H9 (cell line): Measurements from ENCODE around the gene CCDC178. TPM values are rescaled to one million over a fixed set of nuclear protein-coding genes. Genes with fewer than 3 reads are reported as not detected.

Experiments
- DNase-seq: peaks from one replicate; pipeline ENCODE4 v3.0.0-alpha.2; 2017
- H2AFZ ChIP-seq: one replicate; pipeline ENCODE4 v1.6.1; 2013; ENCODE audit warnings: mild to moderate bottlenecking, low read length, control low read depth, moderate library complexity
- H2AK5ac ChIP-seq: 2 replicates; pipeline ENCODE4 v1.6.1; 2013; ENCODE audit warnings: low read length, control low read depth, mixed read lengths; ENCODE audit not compliant: insufficient read length
- H2BK120ac ChIP-seq: one replicate; pipeline ENCODE4 v1.6.1; 2013; ENCODE audit warnings: low read depth, mild to moderate bottlenecking, low read length, control low read depth, inconsistent platforms; ENCODE audit not compliant: poor library complexity, severe bottlenecking
- H2BK12ac ChIP-seq: 2 replicates; pipeline ENCODE4 v1.6.1; 2013; ENCODE audit warnings: low read length, control low read depth, mixed read lengths, low read depth; ENCODE audit not compliant: insufficient read length
- H2BK15ac ChIP-seq: 2 replicates; pipeline ENCODE4 v1.6.1; 2013; ENCODE audit warnings: low read depth, low read length, control low read depth
- H2BK20ac ChIP-seq: one replicate; pipeline ENCODE4 v1.6.1; 2013; ENCODE audit warnings: low read depth, mild to moderate bottlenecking, low read length, control low read depth, inconsistent platforms; ENCODE audit not compliant: poor library complexity, severe bottlenecking
- H2BK5ac ChIP-seq: 2 replicates; pipeline ENCODE4 v1.6.1; 2013; ENCODE audit warnings: low read length, control low read depth, mixed read lengths; ENCODE audit not compliant: insufficient read length
- H3K14ac ChIP-seq: 2 replicates; pipeline ENCODE4 v1.6.1; 2013; ENCODE audit warnings: low read length, control low read depth; ENCODE audit not compliant: insufficient read depth
- H3K18ac ChIP-seq: 2 replicates; pipeline ENCODE4 v1.6.1; 2013; ENCODE audit warnings: low read depth, mild to moderate bottlenecking, mixed read lengths, low read length, control low read depth; ENCODE audit not compliant: insufficient read length
- H3K23ac ChIP-seq: 2 replicates; pipeline ENCODE4 v1.6.1; 2013; ENCODE audit warnings: low read length, control low read depth, mixed read lengths, low read depth; ENCODE audit not compliant: insufficient read length
- H3K23me2 ChIP-seq: 2 replicates; pipeline ENCODE4 v1.6.1; 2013; ENCODE audit warnings: low read depth, mild to moderate bottlenecking, mixed read lengths, low read length, control low read depth; ENCODE audit not compliant: insufficient read length, poor library complexity, severe bottlenecking
- H3K27ac ChIP-seq: 2 replicates; pipeline ENCODE4 v1.5.1; 2013; ENCODE audit warnings: low read length, control low read depth, mixed read lengths, low read depth; ENCODE audit not compliant: insufficient read length
- H3K27me3 ChIP-seq: 2 replicates; pipeline ENCODE4 v1.6.1; 2013; ENCODE audit warnings: low read length, control low read depth, inconsistent platforms; ENCODE audit not compliant: insufficient read depth
- H3K4ac ChIP-seq: 2 replicates; pipeline ENCODE4 v1.6.1; 2013; ENCODE audit warnings: low read depth, mild to moderate bottlenecking, control low read depth, inconsistent platforms, low read length, moderate library complexity
- H3K4me1 ChIP-seq: 2 replicates; pipeline ENCODE4 v1.6.1; 2013; ENCODE audit warnings: low read length, control low read depth, inconsistent platforms; ENCODE audit not compliant: insufficient read depth
- H3K4me2 ChIP-seq: 2 replicates; pipeline ENCODE4 v1.6.1; 2013; ENCODE audit warnings: low read length, control low read depth, mixed read lengths; ENCODE audit not compliant: insufficient read length, insufficient read depth
- H3K56ac ChIP-seq: 2 replicates; pipeline ENCODE4 v1.6.1; 2013; ENCODE audit warnings: low read depth, mild to moderate bottlenecking, mixed read lengths, low read length, control low read depth; ENCODE audit not compliant: insufficient read length
- H3K79me1 ChIP-seq: 2 replicates; pipeline ENCODE4 v1.6.1; 2013; ENCODE audit warnings: low read depth, mild to moderate bottlenecking, moderate library complexity, low read length, control low read depth, inconsistent platforms; ENCODE audit not compliant: insufficient read depth, poor library complexity, severe bottlenecking
- H3K79me2 ChIP-seq: 2 replicates; pipeline ENCODE4 v1.6.1; 2013; ENCODE audit warnings: low read length, control low read depth, inconsistent platforms; ENCODE audit not compliant: insufficient read depth
- H3K9ac ChIP-seq: 2 replicates; pipeline ENCODE4 v1.6.1; 2013; ENCODE audit warnings: low read length, control low read depth, mixed read lengths; ENCODE audit not compliant: insufficient read length; ENCODE audit errors: extremely low read depth
- H3K9me3 ChIP-seq: one replicate; pipeline ENCODE4 v1.6.1; 2013; ENCODE audit warnings: low read depth, low read length, inconsistent platforms; ENCODE audit not compliant: control insufficient read depth
- H3T11ph ChIP-seq: one replicate; pipeline ENCODE4 v1.6.1; 2013; ENCODE audit warnings: mild to moderate bottlenecking, low read length, control low read depth, inconsistent platforms
- H4K20me1 ChIP-seq: one replicate; pipeline ENCODE4 v1.6.1; 2013; ENCODE audit not compliant: control insufficient read depth, insufficient read length, insufficient read depth
- H4K5ac ChIP-seq: 2 replicates; pipeline ENCODE4 v1.6.1; 2013; ENCODE audit warnings: low read depth, mild to moderate bottlenecking, mixed read lengths, low read length, control low read depth; ENCODE audit not compliant: insufficient read length
- H4K8ac ChIP-seq: replicated peaks from 2 replicates; pipeline ENCODE4 v1.6.1; 2013; ENCODE audit warnings: low read length, control low read depth, mixed read lengths, low read depth; ENCODE audit not compliant: insufficient read length
- H4K91ac ChIP-seq: 2 replicates; pipeline ENCODE4 v1.6.1; 2013; ENCODE audit warnings: low read depth, mild to moderate bottlenecking, moderate library complexity, mixed read lengths, low read length, control low read depth; ENCODE audit not compliant: insufficient read length
- H3K27ac Mint-ChIP-seq, 3 experiments: 2 replicates in 2 of 3; 3 replicates in 1 of 3; pipeline ENCODE4 v1.8.0; 2020 to 2021; ENCODE audit warnings: mixed read lengths in 3 of 3, mild to moderate bottlenecking in 1 of 3, moderate library complexity in 1 of 3
- H3K27me3 Mint-ChIP-seq: 2 replicates; pipeline ENCODE4 v1.8.0; 2021; ENCODE audit warnings: low read depth, mild to moderate bottlenecking, moderate library complexity, mixed read lengths
- H3K36me3 Mint-ChIP-seq, 3 experiments: 2 replicates in 2 of 3; 3 replicates in 1 of 3; pipeline ENCODE4 v1.8.0; 2020 to 2021; ENCODE audit warnings: low read depth in 3 of 3, mixed read lengths in 3 of 3; ENCODE audit not compliant: insufficient read depth in 1 of 3
- H3K4me1 Mint-ChIP-seq, 2 experiments: 2 replicates each; pipeline ENCODE4 v1.8.0; 2020; ENCODE audit warnings: mixed read lengths in 2 of 2
- H3K4me3 Mint-ChIP-seq, 2 experiments: 2 replicates in 1 of 2; 3 replicates in 1 of 2; pipeline ENCODE4 v1.8.0; 2020 to 2021; ENCODE audit warnings: mild to moderate bottlenecking in 2 of 2, mixed read lengths in 2 of 2, moderate library complexity in 1 of 2
- H3K9me3 Mint-ChIP-seq, 2 experiments: 2 replicates in 1 of 2; 3 replicates in 1 of 2; pipeline ENCODE4 v1.8.0; 2020; ENCODE audit warnings: mild to moderate bottlenecking in 2 of 2, mixed read lengths in 2 of 2, moderate library complexity in 1 of 2
- WGBS: extraction: QIAGEN DNeasy Blood & Tissue Kit; methylation state at CpG from one replicate; pipeline ENCODE4 v1.1.7; 2013; ENCODE audit warnings: missing lambda C conversion rate, low lambda C conversion rate, mixed read lengths; ENCODE audit not compliant: insufficient read length; ENCODE audit errors: extremely low coverage; 5-methylcytosine and 5-hydroxymethylcytosine counted together
- total RNA-seq: library from RNA; stranded (reverse); gene quantifications from 2 replicates; pipeline ENCODE4 v1.2.1, GENCODE V29; 2021
- TF ChIP-seq, protein P1 (sequence below): fragments of 200-600 bp; sonication (generic); conservative IDR thresholded peaks from 3 replicates; pipeline ENCODE4 v1.8.0; 2021; ENCODE audit warnings: antibody characterized with exemption, mild to moderate bottlenecking

CCDC178 gene
- total RNA-seq, 1 experiment from 2014 or later, result not detected

DNA sequence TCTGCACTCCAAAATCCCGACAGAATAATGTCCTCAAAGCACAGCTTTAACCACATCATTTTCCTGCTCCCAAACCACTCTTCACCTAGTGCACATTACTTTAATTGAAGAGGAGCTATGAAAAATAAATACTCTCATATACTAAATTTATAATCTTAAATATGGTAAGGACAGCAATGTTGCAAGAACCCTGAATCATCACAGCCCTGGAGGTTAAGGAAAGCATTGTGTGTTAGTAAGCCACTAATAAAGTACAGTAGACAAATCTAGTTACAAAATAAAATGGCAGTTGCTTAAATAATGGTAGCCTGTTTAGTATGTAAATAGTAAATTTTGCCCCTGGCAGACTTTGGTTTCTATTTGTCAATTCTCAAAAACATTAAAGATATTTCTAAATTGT lies 27.0 kb upstream of the CCDC178 start:
- H3K23ac ChIP-seq, result no peak overlapping the region
- WGBS, result no CpG with 5 or more reads among the region's 1 CpG
- H3K27ac Mint-ChIP-seq, result no peak overlapping the region
- no peak overlapping the region for H3K4me3 Mint-ChIP-seq
- no peak overlapping the region for H4K8ac ChIP-seq
- H3K9me3 Mint-ChIP-seq, result no peaks in the 10 kb centered on the region
- H3K79me2 ChIP-seq, result no peaks in the 10 kb centered on the region
- no peaks in the 10 kb centered on the region for H3K36me3 Mint-ChIP-seq
- H3K79me1 ChIP-seq, result no peaks in the 10 kb centered on the region
- no peak overlapping the region for H2BK15ac ChIP-seq
- H3K14ac ChIP-seq, result no peak overlapping the region
- H3K4ac ChIP-seq, result no peak overlapping the region
- no peak overlapping the region for H3K18ac ChIP-seq
- no peak overlapping the region for H3K4me2 ChIP-seq
- no peak overlapping the region for H2BK120ac ChIP-seq
- no peaks in the 10 kb centered on the region for H3K9me3 ChIP-seq
- no peaks in the 10 kb centered on the region for H4K20me1 ChIP-seq
- H2BK12ac ChIP-seq, result no peak overlapping the region
- H3K56ac ChIP-seq, result no peak overlapping the region
- H3K23me2 ChIP-seq, result no peaks in the 10 kb centered on the region
- H3K4me1 Mint-ChIP-seq, result peaks cover 2 to 10% of the 10 kb centered on the region in 2 experiments; a peak in 2 of 4 replicates
- H2AK5ac ChIP-seq, result no peak overlapping the region
- no peak overlapping the region for H2AFZ ChIP-seq
- H2BK20ac ChIP-seq, result no peak overlapping the region
- H4K91ac ChIP-seq, result no peak overlapping the region
- no peak overlapping the region for H3K9ac ChIP-seq
- H3K27me3 ChIP-seq, result no peaks in the 10 kb centered on the region
- H3K27ac ChIP-seq, result no peak overlapping the region
- no peak overlapping the region for H3T11ph ChIP-seq
- peaks cover 3% of the 10 kb centered on the region; the same call in 1 of the 2 replicates for H3K4me1 ChIP-seq
- H4K5ac ChIP-seq, result no peak overlapping the region
- no peaks in the 10 kb centered on the region for H3K27me3 Mint-ChIP-seq
- no peak for DNase-seq
- TF ChIP-seq, protein P1, sequence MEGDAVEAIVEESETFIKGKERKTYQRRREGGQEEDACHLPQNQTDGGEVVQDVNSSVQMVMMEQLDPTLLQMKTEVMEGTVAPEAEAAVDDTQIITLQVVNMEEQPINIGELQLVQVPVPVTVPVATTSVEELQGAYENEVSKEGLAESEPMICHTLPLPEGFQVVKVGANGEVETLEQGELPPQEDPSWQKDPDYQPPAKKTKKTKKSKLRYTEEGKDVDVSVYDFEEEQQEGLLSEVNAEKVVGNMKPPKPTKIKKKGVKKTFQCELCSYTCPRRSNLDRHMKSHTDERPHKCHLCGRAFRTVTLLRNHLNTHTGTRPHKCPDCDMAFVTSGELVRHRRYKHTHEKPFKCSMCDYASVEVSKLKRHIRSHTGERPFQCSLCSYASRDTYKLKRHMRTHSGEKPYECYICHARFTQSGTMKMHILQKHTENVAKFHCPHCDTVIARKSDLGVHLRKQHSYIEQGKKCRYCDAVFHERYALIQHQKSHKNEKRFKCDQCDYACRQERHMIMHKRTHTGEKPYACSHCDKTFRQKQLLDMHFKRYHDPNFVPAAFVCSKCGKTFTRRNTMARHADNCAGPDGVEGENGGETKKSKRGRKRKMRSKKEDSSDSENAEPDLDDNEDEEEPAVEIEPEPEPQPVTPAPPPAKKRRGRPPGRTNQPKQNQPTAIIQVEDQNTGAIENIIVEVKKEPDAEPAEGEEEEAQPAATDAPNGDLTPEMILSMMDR, result no peak
- no peak overlapping the region for H2BK5ac ChIP-seq
